GM12878 (cell line): ENCODE data around the gene EPAS1. TPM values are rescaled to one million over a fixed set of nuclear protein-coding genes. Genes with fewer than 3 reads are reported as not detected.

Source experiments
- ATAC-seq: fragments of 200-7000 bp; cut with Tn5 transposase; 3 replicates; pipeline ENCODE4 v1.9.1; 2020; ENCODE audit warnings: mild to moderate bottlenecking, moderate library complexity
- BruUV-seq: library from RNA; stranded (reverse); fragments of 400-500 nt; replicated peaks from 2 replicates; lab custom pipeline; 2021; lab: Mats Ljungman, UMichigan
- CTCF ChIA-PET: fragments of 300-600 bp; sonication (Branson Sonifier 250); formaldehyde crosslinking; extraction: SDS; loops from one replicate; lab custom pipeline; 2021; ENCODE audit warnings: inconsistent platforms; lab: Yijun Ruan, JAX
- POLR2A ChIA-PET: fragments of 350-600 bp; formaldehyde crosslinking; extraction: SDS; loops from one replicate; lab custom pipeline; 2021; ENCODE audit warnings: inconsistent platforms; lab: Charles Lee
- RAD21 ChIA-PET: fragments of 300-600 bp; sonication (Branson Sonifier 250); formaldehyde crosslinking; loops from one replicate; lab custom pipeline; 2023; ENCODE audit warnings: antibody characterized with exemption; ENCODE audit not compliant: unreplicated experiment; lab: Charles Lee
- SMC1A ChIA-PET: fragments of 300-600 bp; sonication (Branson Sonifier 250); formaldehyde crosslinking; loops from one replicate; lab custom pipeline; 2023; ENCODE audit not compliant: unreplicated experiment, uncharacterized antibody; lab: Charles Lee
- DNase-seq: peaks from one replicate; pipeline ENCODE4 v3.0.0-alpha.2; 2011; ENCODE audit warnings: low read depth, low spot score
- FAIRE-seq: peaks from 3 replicates; lab custom pipeline; 2011; peaks lifted over from hg19 to GRCh38; lab: Jason Lieb, UNC
- H2AFZ ChIP-seq: 2 replicates; pipeline ENCODE4 v1.6.0; 2011; ENCODE audit warnings: low read depth, low read length, control low read depth; ENCODE audit not compliant: control insufficient read depth
- H3K27ac ChIP-seq: 2 replicates; pipeline ENCODE4 v1.5.1; 2011; ENCODE audit warnings: control low read depth; ENCODE audit not compliant: control insufficient read depth, insufficient read depth
- H3K27me3 ChIP-seq, 2 experiments: replicated peaks in 1 of 2; 2 replicates each; pipeline versions ENCODE4 v1.6.0 to v1.6.1; 2011; ENCODE audit warnings: low read length in 1 of 2; ENCODE audit not compliant: control insufficient read depth in 2 of 2, insufficient read depth in 2 of 2
- H3K36me3 ChIP-seq, 2 experiments: 2 replicates each; pipeline ENCODE4 v1.5.1; 2011; ENCODE audit warnings: low read length in 1 of 2; ENCODE audit not compliant: control insufficient read depth in 2 of 2, insufficient read depth in 2 of 2
- H3K4me1 ChIP-seq: 2 replicates; pipeline ENCODE4 v1.6.1; 2011; ENCODE audit warnings: mild to moderate bottlenecking, low read length, moderate library complexity, mixed read lengths; ENCODE audit not compliant: control insufficient read depth, insufficient read depth
- H3K4me2 ChIP-seq: 2 replicates; pipeline ENCODE4 v1.6.0; 2011; ENCODE audit warnings: control low read depth; ENCODE audit not compliant: control insufficient read depth, insufficient read depth
- H3K4me3 ChIP-seq: fragments of 200-600 bp; sonication (generic); 2 replicates; pipeline ENCODE4 v1.5.1; 2016
- H3K79me2 ChIP-seq: 2 replicates; pipeline ENCODE4 v1.6.0; 2011; ENCODE audit warnings: low read length; ENCODE audit not compliant: control insufficient read depth, insufficient read depth
- H3K9ac ChIP-seq: 2 replicates; pipeline ENCODE4 v1.8.0; 2011; ENCODE audit warnings: low read length, control low read depth, mixed read lengths; ENCODE audit not compliant: control insufficient read depth, insufficient read depth
- H3K9me3 ChIP-seq: replicated peaks from 3 replicates; pipeline ENCODE4 v1.5.1; 2011; ENCODE audit warnings: mild to moderate bottlenecking, low read length; ENCODE audit not compliant: control insufficient read depth, insufficient read depth
- H4K20me1 ChIP-seq: 2 replicates; pipeline ENCODE4 v1.6.0; 2011; ENCODE audit not compliant: control insufficient read depth, insufficient read depth
- BACH1 ChIP-seq: fragments of 450-650 bp; IDR thresholded peaks from 2 replicates; pipeline ENCODE4 v1.6.1; 2017; ENCODE audit warnings: mild to moderate bottlenecking, borderline replicate concordance
- SMAD5 ChIP-seq: IDR thresholded peaks from 2 replicates; pipeline ENCODE4 v1.6.1; 2016; ENCODE audit warnings: antibody characterized with exemption, low read depth
- WGBS: methylation state at CpG from one replicate; pipeline ENCODE4 v1.1.6; 2016; ENCODE audit warnings: low lambda C conversion rate; ENCODE audit not compliant: insufficient replicate concordance, insufficient coverage; ENCODE audit errors: missing lambda C conversion rate; 5-methylcytosine and 5-hydroxymethylcytosine counted together
- in situ Hi-C: fragments of 300-500 bp; cut with MboI; formaldehyde crosslinking; loops from 9 replicates; pipeline ENCODE4 v1.14.3; 2018; ENCODE audit warnings: mixed read lengths
- intact Hi-C: fragments of 100-400 bp; cut with micrococcal nuclease; formaldehyde crosslinking; loops from one replicate; pipeline ENCODE4 v1.14.2; 2022; ENCODE audit not compliant: unreplicated experiment
- polyA plus RNA-seq, 11 experiments: library from polyadenylated mRNA; depleted of rRNA in 4 of 11; unstranded in 6 of 11; stranded (reverse) in 5 of 11; fragments of >200 nt; fragmentation: Nextera tagmentation in 4 of 11; fragmentation: Illumina TruSeq in 1 of 11; extraction: Ambion mirVana in 4 of 11; extraction: Trizol in 1 of 11; gene quantifications; 1 replicate in 1 of 11; 2 replicates in 10 of 11; pipeline versions ENCODE4 v1.2.1 to v1.2.3, GENCODE V29; 2011 to 2016; ENCODE audit warnings: inconsistent platforms in 2 of 11, missing spikeins in 2 of 11, low read depth in 1 of 11
- total RNA-seq, 4 experiments: library from RNA; depleted of rRNA in 3 of 4; stranded (reverse); fragments of >200 nt in 3 of 4; fragmentation: Illumina TruSeq in 1 of 4; extraction: Trizol in 1 of 4; gene quantifications; 2 replicates each; pipeline versions ENCODE4 v1.2.1 to v1.2.3, GENCODE V29; 2013 to 2021
- TF ChIP-seq, protein P1 (sequence below): fragments of 450-650 bp; IDR thresholded peaks from 2 replicates; pipeline ENCODE4 v1.6.1; 2018; ENCODE audit warnings: borderline replicate concordance, mild to moderate bottlenecking; ENCODE audit not compliant: partially characterized antibody
- TF ChIP-seq, protein P2 (sequence below): fragments of 450-650 bp; IDR thresholded peaks from 2 replicates; pipeline ENCODE4 v1.6.1; 2017; ENCODE audit warnings: mild to moderate bottlenecking

EPAS1 gene
- total and polyA plus RNA-seq, 10 of the 15 experiments (the other 5 are each of a cell fraction or from before 2014, with no cell fraction given) = 0.11 to 22.0 (median 1.3) TPM; not detected in 1

GRCh38 chr2:46378616-46379015, 81.4 kb downstream of the EPAS1 start:
- H3K9me3 ChIP-seq = no peaks in the 10 kb centered on the region
- H2AFZ ChIP-seq = no peak overlapping the region
- H3K4me1 ChIP-seq = no peaks in the 10 kb centered on the region
- TF ChIP-seq, protein P1, sequence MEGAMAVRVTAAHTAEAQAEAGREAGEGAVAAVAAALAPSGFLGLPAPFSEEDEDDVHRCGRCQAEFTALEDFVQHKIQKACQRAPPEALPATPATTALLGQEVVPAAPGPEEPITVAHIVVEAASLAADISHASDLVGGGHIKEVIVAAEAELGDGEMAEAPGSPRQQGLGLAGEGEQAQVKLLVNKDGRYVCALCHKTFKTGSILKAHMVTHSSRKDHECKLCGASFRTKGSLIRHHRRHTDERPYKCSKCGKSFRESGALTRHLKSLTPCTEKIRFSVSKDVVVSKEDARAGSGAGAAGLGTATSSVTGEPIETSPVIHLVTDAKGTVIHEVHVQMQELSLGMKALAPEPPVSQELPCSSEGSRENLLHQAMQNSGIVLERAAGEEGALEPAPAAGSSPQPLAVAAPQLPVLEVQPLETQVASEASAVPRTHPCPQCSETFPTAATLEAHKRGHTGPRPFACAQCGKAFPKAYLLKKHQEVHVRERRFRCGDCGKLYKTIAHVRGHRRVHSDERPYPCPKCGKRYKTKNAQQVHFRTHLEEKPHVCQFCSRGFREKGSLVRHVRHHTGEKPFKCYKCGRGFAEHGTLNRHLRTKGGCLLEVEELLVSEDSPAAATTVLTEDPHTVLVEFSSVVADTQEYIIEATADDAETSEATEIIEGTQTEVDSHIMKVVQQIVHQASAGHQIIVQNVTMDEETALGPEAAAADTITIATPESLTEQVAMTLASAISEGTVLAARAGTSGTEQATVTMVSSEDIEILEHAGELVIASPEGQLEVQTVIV = no peak
- no peak for TF ChIP-seq BACH1
- TF ChIP-seq, protein P2, sequence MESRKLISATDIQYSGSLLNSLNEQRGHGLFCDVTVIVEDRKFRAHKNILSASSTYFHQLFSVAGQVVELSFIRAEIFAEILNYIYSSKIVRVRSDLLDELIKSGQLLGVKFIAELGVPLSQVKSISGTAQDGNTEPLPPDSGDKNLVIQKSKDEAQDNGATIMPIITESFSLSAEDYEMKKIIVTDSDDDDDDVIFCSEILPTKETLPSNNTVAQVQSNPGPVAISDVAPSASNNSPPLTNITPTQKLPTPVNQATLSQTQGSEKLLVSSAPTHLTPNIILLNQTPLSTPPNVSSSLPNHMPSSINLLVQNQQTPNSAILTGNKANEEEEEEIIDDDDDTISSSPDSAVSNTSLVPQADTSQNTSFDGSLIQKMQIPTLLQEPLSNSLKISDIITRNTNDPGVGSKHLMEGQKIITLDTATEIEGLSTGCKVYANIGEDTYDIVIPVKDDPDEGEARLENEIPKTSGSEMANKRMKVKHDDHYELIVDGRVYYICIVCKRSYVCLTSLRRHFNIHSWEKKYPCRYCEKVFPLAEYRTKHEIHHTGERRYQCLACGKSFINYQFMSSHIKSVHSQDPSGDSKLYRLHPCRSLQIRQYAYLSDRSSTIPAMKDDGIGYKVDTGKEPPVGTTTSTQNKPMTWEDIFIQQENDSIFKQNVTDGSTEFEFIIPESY = no peak
- no peak for TF ChIP-seq SMAD5
- no peaks in the 10 kb centered on the region for H4K20me1 ChIP-seq
- H3K79me2 ChIP-seq = no peaks in the 10 kb centered on the region
- peaks cover 0 to 3% of the 10 kb centered on the region in 2 experiments; a peak in 1 of 4 replicates for H3K27me3 ChIP-seq
- 19% methylated on average over 3 of the region's 3 CpGs for WGBS
- H3K9ac ChIP-seq = no peak overlapping the region
- H3K27ac ChIP-seq = no peak overlapping the region
- DNase-seq = no peak
- intact Hi-C loops = no loop called here
- H3K36me3 ChIP-seq = peaks cover 0 to 2% of the 10 kb centered on the region in 2 experiments; a peak in 2 of 4 replicates
- H3K4me2 ChIP-seq = no peak overlapping the region
- POLR2A ChIA-PET = no interaction called here
- no peak for ATAC-seq
- CTCF ChIA-PET = interaction anchor here (0.5 to 2.0 kb wide), 3 partner anchors 12 to 368 kb away, joined by 5 to 7 read pairs (median 5); no protein-coding TSS in a partner anchor
- no peak overlapping the region for H3K4me3 ChIP-seq
- in situ Hi-C loops = no loop called here
- SMC1A ChIA-PET = interaction anchor here (1.5 to 1.6 kb wide), 2 partner anchors 15 to 84 kb away, joined by 3 to 4 read pairs; no protein-coding TSS in a partner anchor
- RAD21 ChIA-PET = interaction anchor here (1.7 kb wide), 1 partner anchor 316 kb away, joined by 4 read pairs; no protein-coding TSS in a partner anchor
- no TSS peak for BruUV-seq
- no peak for FAIRE-seq
